WTC11 (cell line): Measurements from ENCODE around the gene ARAP3.

Experiments used
- AFF4 ChIP-seq: sonication (generic); formaldehyde crosslinking; IDR thresholded peaks from 2 replicates; pipeline ENCODE4 v1.8.1; 2023; ENCODE audit warnings: mild to moderate bottlenecking, missing genetic modification reagents, borderline replicate concordance
- E2F5 ChIP-seq: sonication (generic); formaldehyde crosslinking; IDR thresholded peaks from 2 replicates; pipeline ENCODE4 v1.8.1; 2022; ENCODE audit warnings: mild to moderate bottlenecking, moderate library complexity, missing genetic modification reagents
- IRF2 ChIP-seq: sonication (generic); formaldehyde crosslinking; IDR thresholded peaks from 2 replicates; pipeline ENCODE4 v1.8.0; 2022; ENCODE audit warnings: low read depth, missing genetic modification reagents, borderline replicate concordance
- MXD4 ChIP-seq: fragments of 250-450 bp; sonication (Bioruptor Pico); IDR thresholded peaks from 2 replicates; pipeline ENCODE4 v1.8.0; 2021; ENCODE audit warnings: mild to moderate bottlenecking, moderate library complexity, borderline replicate concordance
- SMAD3 ChIP-seq: sonication (generic); formaldehyde crosslinking; IDR thresholded peaks from 2 replicates; pipeline ENCODE4 v1.8.0; 2022; ENCODE audit warnings: missing genetic modification reagents, mild to moderate bottlenecking, borderline replicate concordance
- SP1 ChIP-seq: sonication (generic); formaldehyde crosslinking; conservative IDR thresholded peaks from 2 replicates; pipeline ENCODE4 v1.8.1; 2022; ENCODE audit warnings: missing genetic modification reagents
- USF1 ChIP-seq: sonication (generic); formaldehyde crosslinking; IDR thresholded peaks from 2 replicates; pipeline ENCODE4 v1.8.0; 2022; ENCODE audit warnings: mild to moderate bottlenecking, missing genetic modification reagents
- ZNF121 ChIP-seq: sonication (generic); formaldehyde crosslinking; IDR thresholded peaks from 2 replicates; pipeline ENCODE4 v1.8.0; 2023; ENCODE audit warnings: missing genetic modification reagents
- ZNF671 ChIP-seq: fragments of 250-450 bp; sonication (Bioruptor Pico); IDR thresholded peaks from 2 replicates; pipeline ENCODE4 v1.8.0; 2021; ENCODE audit warnings: mild to moderate bottlenecking
- TF ChIP-seq, protein P1 (sequence below): fragments of 200-600 bp; IDR thresholded peaks from 2 replicates; pipeline ENCODE4 v1.8.0; 2022; ENCODE audit warnings: antibody characterized with exemption
- TF ChIP-seq, protein P2 (sequence below): sonication (generic); formaldehyde crosslinking; IDR thresholded peaks from 2 replicates; pipeline ENCODE4 v1.8.1; 2022; ENCODE audit warnings: low read depth, mild to moderate bottlenecking, moderate library complexity, missing genetic modification reagents, borderline replicate concordance
- TF ChIP-seq, protein P3 (sequence below): sonication (generic); formaldehyde crosslinking; conservative IDR thresholded peaks from 2 replicates; pipeline ENCODE4 v1.8.1; 2023; ENCODE audit warnings: mild to moderate bottlenecking, low read depth, missing genetic modification reagents, moderate library complexity
- TF ChIP-seq, protein P4 (sequence below): sonication (generic); formaldehyde crosslinking; IDR thresholded peaks from 2 replicates; pipeline ENCODE4 v1.8.1; 2022; ENCODE audit warnings: low read depth, missing genetic modification reagents, borderline replicate concordance

DNA sequence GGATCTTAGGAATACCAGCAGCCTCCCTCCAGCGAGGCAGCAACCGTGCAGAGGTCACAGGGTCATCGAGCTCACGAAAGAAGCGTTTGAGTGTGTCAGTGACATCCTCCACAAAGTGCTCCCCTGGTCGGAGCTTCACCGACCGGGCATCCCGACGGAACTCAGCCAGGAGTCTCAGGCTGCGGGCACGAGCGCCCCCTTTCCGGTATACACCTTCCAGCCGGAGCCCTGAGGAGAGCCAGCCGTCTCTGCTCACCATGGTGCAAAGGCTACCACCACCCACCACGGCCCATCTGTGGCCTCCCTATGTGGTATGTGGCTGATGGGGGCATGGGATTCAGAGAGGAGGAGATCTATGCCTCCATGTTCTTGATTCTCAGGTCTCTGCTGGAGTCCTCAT lies 20.0 kb downstream of the ARAP3 start:
- TF ChIP-seq USF1 (no peak), E2F5 (CRISPR knock-in tag) (no peak), AFF4 (CRISPR knock-in tag) (no peak), ZNF121 (CRISPR knock-in tag) (no peak), ZNF671 (CRISPR knock-in tag) (no peak), SP1 (CRISPR knock-in tag) (no peak), IRF2 (CRISPR knock-in tag) (no peak), MXD4 (CRISPR knock-in tag) (no peak), SMAD3 (CRISPR knock-in tag) (no peak)
- TF ChIP-seq, protein P1, sequence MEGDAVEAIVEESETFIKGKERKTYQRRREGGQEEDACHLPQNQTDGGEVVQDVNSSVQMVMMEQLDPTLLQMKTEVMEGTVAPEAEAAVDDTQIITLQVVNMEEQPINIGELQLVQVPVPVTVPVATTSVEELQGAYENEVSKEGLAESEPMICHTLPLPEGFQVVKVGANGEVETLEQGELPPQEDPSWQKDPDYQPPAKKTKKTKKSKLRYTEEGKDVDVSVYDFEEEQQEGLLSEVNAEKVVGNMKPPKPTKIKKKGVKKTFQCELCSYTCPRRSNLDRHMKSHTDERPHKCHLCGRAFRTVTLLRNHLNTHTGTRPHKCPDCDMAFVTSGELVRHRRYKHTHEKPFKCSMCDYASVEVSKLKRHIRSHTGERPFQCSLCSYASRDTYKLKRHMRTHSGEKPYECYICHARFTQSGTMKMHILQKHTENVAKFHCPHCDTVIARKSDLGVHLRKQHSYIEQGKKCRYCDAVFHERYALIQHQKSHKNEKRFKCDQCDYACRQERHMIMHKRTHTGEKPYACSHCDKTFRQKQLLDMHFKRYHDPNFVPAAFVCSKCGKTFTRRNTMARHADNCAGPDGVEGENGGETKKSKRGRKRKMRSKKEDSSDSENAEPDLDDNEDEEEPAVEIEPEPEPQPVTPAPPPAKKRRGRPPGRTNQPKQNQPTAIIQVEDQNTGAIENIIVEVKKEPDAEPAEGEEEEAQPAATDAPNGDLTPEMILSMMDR: no peak
- TF ChIP-seq, protein P2, sequence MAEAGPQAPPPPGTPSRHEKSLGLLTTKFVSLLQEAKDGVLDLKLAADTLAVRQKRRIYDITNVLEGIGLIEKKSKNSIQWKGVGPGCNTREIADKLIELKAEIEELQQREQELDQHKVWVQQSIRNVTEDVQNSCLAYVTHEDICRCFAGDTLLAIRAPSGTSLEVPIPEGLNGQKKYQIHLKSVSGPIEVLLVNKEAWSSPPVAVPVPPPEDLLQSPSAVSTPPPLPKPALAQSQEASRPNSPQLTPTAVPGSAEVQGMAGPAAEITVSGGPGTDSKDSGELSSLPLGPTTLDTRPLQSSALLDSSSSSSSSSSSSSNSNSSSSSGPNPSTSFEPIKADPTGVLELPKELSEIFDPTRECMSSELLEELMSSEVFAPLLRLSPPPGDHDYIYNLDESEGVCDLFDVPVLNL (CRISPR knock-in tag): no peak
- TF ChIP-seq, protein P3, sequence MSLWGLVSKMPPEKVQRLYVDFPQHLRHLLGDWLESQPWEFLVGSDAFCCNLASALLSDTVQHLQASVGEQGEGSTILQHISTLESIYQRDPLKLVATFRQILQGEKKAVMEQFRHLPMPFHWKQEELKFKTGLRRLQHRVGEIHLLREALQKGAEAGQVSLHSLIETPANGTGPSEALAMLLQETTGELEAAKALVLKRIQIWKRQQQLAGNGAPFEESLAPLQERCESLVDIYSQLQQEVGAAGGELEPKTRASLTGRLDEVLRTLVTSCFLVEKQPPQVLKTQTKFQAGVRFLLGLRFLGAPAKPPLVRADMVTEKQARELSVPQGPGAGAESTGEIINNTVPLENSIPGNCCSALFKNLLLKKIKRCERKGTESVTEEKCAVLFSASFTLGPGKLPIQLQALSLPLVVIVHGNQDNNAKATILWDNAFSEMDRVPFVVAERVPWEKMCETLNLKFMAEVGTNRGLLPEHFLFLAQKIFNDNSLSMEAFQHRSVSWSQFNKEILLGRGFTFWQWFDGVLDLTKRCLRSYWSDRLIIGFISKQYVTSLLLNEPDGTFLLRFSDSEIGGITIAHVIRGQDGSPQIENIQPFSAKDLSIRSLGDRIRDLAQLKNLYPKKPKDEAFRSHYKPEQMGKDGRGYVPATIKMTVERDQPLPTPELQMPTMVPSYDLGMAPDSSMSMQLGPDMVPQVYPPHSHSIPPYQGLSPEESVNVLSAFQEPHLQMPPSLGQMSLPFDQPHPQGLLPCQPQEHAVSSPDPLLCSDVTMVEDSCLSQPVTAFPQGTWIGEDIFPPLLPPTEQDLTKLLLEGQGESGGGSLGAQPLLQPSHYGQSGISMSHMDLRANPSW: no peak
- TF ChIP-seq, protein P4, sequence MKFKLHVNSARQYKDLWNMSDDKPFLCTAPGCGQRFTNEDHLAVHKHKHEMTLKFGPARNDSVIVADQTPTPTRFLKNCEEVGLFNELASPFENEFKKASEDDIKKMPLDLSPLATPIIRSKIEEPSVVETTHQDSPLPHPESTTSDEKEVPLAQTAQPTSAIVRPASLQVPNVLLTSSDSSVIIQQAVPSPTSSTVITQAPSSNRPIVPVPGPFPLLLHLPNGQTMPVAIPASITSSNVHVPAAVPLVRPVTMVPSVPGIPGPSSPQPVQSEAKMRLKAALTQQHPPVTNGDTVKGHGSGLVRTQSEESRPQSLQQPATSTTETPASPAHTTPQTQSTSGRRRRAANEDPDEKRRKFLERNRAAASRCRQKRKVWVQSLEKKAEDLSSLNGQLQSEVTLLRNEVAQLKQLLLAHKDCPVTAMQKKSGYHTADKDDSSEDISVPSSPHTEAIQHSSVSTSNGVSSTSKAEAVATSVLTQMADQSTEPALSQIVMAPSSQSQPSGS (CRISPR knock-in tag): no peak
